Measurements from ENCODE around the gene NCOA1. TPM values are rescaled to one million over a fixed set of nuclear protein-coding genes. Genes with fewer than 3 reads are reported as not detected.

NCOA1 gene
- total RNA-seq, 1 experiment from 2014 or later = 24.6 TPM

DNA sequence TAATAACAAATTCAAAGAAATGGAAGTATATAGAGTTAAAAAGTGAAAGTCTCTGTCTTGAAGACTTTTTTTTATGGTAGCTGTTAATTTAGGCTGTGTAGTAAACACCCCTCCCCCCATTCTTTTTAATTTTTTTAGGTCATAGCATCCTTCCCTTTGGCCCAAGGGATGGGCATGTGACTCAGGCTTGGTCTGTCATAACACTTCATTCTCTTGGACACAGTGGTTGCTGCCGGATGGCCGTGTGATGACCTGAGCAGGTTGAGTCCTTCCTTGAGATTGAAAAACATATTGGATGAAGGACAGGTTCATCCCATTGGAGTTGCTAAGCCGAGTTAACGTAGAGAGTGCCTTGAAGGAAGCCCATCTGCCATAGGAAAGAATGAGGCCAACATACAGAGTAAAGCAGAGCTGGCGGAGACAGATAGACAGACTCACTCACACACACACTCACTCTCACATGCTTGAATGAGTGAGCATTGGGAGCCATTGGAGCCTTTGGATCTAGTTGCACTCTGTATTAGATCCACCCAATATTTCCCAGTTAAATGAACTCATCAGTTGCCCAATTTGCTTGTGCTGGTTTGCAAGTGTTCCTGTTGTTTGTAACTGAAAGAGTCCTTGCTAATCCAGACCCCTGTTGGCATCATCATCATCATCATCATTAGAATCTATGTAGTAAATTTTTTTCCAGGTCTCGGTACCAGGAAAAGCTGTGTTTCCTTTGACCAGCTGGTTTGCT is 14.7 kb downstream of the NCOA1 start:
- Histone ChIP-seq H3K27me3 (ENCODE audit: control insufficient read depth, insufficient read depth, low read length) (no peaks in the 10 kb centered on the region), H3K4me1 (ENCODE audit: control insufficient read depth, insufficient read depth, low read length) (no peaks in the 10 kb centered on the region), H3K27ac (ENCODE audit: low read length) (no peak overlapping the region), H3K36me3 (ENCODE audit: control insufficient read depth, insufficient read depth, low read length) (no peaks in the 10 kb centered on the region), H3K9me3 (ENCODE audit: control insufficient read depth, insufficient read depth, low read depth, low read length) (no peaks in the 10 kb centered on the region), H3K4me3 (ENCODE audit: low read depth in 2 of 2, low read length in 2 of 2) (no peak overlapping the region)
- in situ Hi-C loops (cut with HindIII; ENCODE audit: low pct_unique_long_range_greater_than_20kb, low sequenced_read_pairs) = no loop called here
- intact Hi-C loops (cut with micrococcal nuclease; ENCODE audit: unreplicated experiment) = no loop called here
- ATAC-seq = no peak
- POLR2A ChIA-PET = no interaction called here
- no peak for DNase-seq (ENCODE audit: low read depth, low spot score)
- CTCF ChIA-PET = no interaction called here
- BruUV-seq (replicated peaks) = no TSS peak
- TF ChIP-seq TCF7L2 (IDR thresholded peaks at IDR 0.05; ENCODE audit: low read depth, low read length) = no peak

DNA sequence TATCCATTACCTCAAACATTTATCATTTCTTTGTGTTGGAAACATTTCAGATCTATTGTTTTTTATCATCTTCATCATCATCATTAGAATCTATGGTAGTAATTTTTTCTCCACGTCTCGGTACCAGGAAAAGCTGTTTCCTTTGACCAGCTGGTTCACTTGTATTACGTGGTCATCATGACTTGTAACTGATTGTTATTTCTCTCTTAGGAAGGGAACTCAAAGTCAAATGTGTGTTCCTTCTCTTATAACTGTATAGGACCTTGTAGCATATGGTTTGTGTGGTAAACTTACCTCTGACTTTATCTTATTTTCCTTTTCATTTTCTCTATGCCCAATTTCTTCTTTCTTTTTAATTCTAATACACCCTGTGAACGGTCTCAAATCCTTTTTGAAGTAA is 16.5 kb downstream of the NCOA1 start:
- Histone ChIP-seq H3K9me3 (ENCODE audit: control insufficient read depth, insufficient read depth, low read depth, low read length) (no peaks in the 10 kb centered on the region), H3K27ac (ENCODE audit: low read length) (no peak overlapping the region), H3K4me3 (ENCODE audit: low read depth in 2 of 2, low read length in 2 of 2) (no peak overlapping the region), H3K36me3 (ENCODE audit: control insufficient read depth, insufficient read depth, low read length) (no peaks in the 10 kb centered on the region), H3K4me1 (ENCODE audit: control insufficient read depth, insufficient read depth, low read length) (no peaks in the 10 kb centered on the region), H3K27me3 (ENCODE audit: control insufficient read depth, insufficient read depth, low read length) (no peaks in the 10 kb centered on the region)
- intact Hi-C loops (cut with micrococcal nuclease; ENCODE audit: unreplicated experiment) = no loop called here
- no peak for ATAC-seq
- ChIA-PET CTCF (interaction anchor here (0.6 kb wide), 1 partner anchor 699 kb away, joined by 5 read pairs; no protein-coding TSS in a partner anchor), POLR2A (interaction anchor here (0.6 to 0.9 kb wide), 2 partner anchors 11 to 52 kb away, joined by 4 to 5 read pairs; no protein-coding TSS in a partner anchor)
- BruUV-seq (replicated peaks) = no TSS peak
- DNase-seq (ENCODE audit: low read depth, low spot score) = no peak
- TF ChIP-seq, protein P1, sequence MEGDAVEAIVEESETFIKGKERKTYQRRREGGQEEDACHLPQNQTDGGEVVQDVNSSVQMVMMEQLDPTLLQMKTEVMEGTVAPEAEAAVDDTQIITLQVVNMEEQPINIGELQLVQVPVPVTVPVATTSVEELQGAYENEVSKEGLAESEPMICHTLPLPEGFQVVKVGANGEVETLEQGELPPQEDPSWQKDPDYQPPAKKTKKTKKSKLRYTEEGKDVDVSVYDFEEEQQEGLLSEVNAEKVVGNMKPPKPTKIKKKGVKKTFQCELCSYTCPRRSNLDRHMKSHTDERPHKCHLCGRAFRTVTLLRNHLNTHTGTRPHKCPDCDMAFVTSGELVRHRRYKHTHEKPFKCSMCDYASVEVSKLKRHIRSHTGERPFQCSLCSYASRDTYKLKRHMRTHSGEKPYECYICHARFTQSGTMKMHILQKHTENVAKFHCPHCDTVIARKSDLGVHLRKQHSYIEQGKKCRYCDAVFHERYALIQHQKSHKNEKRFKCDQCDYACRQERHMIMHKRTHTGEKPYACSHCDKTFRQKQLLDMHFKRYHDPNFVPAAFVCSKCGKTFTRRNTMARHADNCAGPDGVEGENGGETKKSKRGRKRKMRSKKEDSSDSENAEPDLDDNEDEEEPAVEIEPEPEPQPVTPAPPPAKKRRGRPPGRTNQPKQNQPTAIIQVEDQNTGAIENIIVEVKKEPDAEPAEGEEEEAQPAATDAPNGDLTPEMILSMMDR (IDR thresholded peaks at IDR 0.05) = no peak
- no peak for TF ChIP-seq SIN3A (IDR thresholded peaks at IDR 0.05; ENCODE audit: borderline replicate concordance, insufficient read depth, low read depth, low read length)
- TF ChIP-seq POLR2AphosphoS5 (IDR thresholded peaks at IDR 0.05; ENCODE audit: low read depth, low read length) = no peak
- in situ Hi-C loops (cut with HindIII; ENCODE audit: low pct_unique_long_range_greater_than_20kb, low sequenced_read_pairs) = no loop called here

DNA sequence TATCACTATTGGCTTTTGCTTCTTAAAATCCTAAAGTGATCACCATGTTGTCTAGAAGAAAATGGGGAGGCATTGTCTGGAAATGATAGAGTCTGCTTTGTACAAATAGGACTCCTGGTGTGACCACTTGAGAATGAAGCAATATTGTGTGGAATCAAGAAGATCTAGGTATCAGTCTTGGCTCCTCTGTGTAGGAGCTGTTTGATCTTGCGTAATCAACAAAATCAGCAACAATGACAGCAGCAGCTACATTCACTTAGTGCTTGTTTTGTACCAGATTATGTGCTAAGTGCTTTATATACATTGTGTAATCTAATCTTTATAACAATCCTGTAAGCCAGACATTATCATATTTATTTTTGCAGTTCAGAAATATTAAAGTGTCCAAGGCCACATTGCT is 17.8 kb downstream of the NCOA1 start:
- H3K9me3 ChIP-seq (ENCODE audit: control insufficient read depth, insufficient read depth, low read depth, low read length) = no peaks in the 10 kb centered on the region
- ChIA-PET POLR2A (no interaction called here), CTCF (interaction anchor here (0.7 kb wide), 1 partner anchor 82 kb away, joined by 3 read pairs; no protein-coding TSS in a partner anchor)
- TF ChIP-seq POLR2AphosphoS5 (IDR thresholded peaks at IDR 0.05; ENCODE audit: low read depth, low read length) = no peak
- TF ChIP-seq, protein P2, sequence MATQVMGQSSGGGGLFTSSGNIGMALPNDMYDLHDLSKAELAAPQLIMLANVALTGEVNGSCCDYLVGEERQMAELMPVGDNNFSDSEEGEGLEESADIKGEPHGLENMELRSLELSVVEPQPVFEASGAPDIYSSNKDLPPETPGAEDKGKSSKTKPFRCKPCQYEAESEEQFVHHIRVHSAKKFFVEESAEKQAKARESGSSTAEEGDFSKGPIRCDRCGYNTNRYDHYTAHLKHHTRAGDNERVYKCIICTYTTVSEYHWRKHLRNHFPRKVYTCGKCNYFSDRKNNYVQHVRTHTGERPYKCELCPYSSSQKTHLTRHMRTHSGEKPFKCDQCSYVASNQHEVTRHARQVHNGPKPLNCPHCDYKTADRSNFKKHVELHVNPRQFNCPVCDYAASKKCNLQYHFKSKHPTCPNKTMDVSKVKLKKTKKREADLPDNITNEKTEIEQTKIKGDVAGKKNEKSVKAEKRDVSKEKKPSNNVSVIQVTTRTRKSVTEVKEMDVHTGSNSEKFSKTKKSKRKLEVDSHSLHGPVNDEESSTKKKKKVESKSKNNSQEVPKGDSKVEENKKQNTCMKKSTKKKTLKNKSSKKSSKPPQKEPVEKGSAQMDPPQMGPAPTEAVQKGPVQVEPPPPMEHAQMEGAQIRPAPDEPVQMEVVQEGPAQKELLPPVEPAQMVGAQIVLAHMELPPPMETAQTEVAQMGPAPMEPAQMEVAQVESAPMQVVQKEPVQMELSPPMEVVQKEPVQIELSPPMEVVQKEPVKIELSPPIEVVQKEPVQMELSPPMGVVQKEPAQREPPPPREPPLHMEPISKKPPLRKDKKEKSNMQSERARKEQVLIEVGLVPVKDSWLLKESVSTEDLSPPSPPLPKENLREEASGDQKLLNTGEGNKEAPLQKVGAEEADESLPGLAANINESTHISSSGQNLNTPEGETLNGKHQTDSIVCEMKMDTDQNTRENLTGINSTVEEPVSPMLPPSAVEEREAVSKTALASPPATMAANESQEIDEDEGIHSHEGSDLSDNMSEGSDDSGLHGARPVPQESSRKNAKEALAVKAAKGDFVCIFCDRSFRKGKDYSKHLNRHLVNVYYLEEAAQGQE (IDR thresholded peaks at IDR 0.05; ENCODE audit: insufficient read depth in 1 of 2, low read depth in 2 of 2, low read length in 1 of 2) = no peak
- TF ChIP-seq TCF7L2 (IDR thresholded peaks at IDR 0.05; ENCODE audit: low read depth, low read length) = no peak
- no peak for TF ChIP-seq SIN3A (IDR thresholded peaks at IDR 0.05; ENCODE audit: borderline replicate concordance, insufficient read depth, low read depth, low read length)
- TF ChIP-seq, protein P1 (IDR thresholded peaks at IDR 0.05) = no peak
- H3K27ac ChIP-seq (ENCODE audit: low read length) = no peak overlapping the region
- intact Hi-C loops (cut with micrococcal nuclease; ENCODE audit: unreplicated experiment) (no loop called here), in situ Hi-C loops (cut with HindIII; ENCODE audit: low pct_unique_long_range_greater_than_20kb, low sequenced_read_pairs) (no loop called here)
- no peaks in the 10 kb centered on the region for H3K36me3 ChIP-seq (ENCODE audit: control insufficient read depth, insufficient read depth, low read length)
- H3K4me3 ChIP-seq (ENCODE audit: low read depth in 2 of 2, low read length in 2 of 2) = no peak overlapping the region
- ATAC-seq (no peak), DNase-seq (ENCODE audit: low read depth, low spot score) (no peak)
- no peaks in the 10 kb centered on the region for H3K4me1 ChIP-seq (ENCODE audit: control insufficient read depth, insufficient read depth, low read length)
- no peaks in the 10 kb centered on the region for H3K27me3 ChIP-seq (ENCODE audit: control insufficient read depth, insufficient read depth, low read length)
- BruUV-seq (replicated peaks) = no TSS peak

All from Panc1 (cell line).